NK-92 (cell line): ENCODE results near the gene TELO2.

ENCODE experiments used
- DNase-seq: peaks from one replicate; lab custom pipeline; 2025; ENCODE audit not compliant: unreplicated experiment; lab: John Stamatoyannopoulos, UW

Gene TELO2

GRCh38 chr16:1553946-1554825, 61.0 kb downstream of the TELO2 start:
- DNase-seq, result no peak

- DNase-seq, result no peak
Observed at GRCh38 chr16:1554826-1555445, 61.8 kb downstream of the TELO2 start.

GRCh38 chr16:1556254-1556653, 63.1 kb downstream of the TELO2 start:
- no peak for DNase-seq

GRCh38 chr16:1557074-1557473, 63.9 kb downstream of the TELO2 start:
- DNase-seq, result no peak

GRCh38 chr16:1557576-1557975, 64.4 kb downstream of the TELO2 start:
- DNase-seq, result no peak

- no peak for DNase-seq
Observed at GRCh38 chr16:1559446-1559975, 66.4 kb downstream of the TELO2 start.
